ENCODE data around the gene NAALADL2.
A peak's percentile ranks its signal among the peaks of the same experiment; 100 is the strongest.

NAALADL2 gene

GRCh38 chr3:175571096-175571495 lies 712.0 kb downstream of the NAALADL2 start:
- TF ChIP-seq TEAD4 (IDR thresholded peaks at IDR 0.05) (no peak), EP300 (IDR thresholded peaks at IDR 0.05; ENCODE audit: borderline replicate concordance) (no peak), USF1 (IDR thresholded peaks at IDR 0.05) (no peak), TCF12 (IDR thresholded peaks at IDR 0.05; ENCODE audit: low read depth) (no peak)

DNA sequence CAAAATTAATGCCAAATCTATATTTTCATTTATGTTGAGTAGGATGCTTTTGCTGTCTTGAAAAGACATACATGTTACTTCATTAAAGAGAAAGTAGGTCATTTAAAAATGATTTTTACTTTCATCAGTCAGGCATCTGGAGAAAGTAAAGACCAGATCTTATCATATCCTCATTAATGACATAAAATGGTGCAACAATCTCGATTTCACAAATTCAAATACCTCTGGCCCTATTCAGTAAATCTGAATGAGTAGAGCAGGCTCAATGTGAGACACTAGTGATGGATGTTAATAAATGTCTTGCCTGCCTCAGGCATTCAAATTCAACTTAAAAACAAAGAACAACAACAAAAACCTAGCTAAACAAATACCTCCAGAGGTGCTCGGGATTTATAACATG lies 714.1 kb downstream of the NAALADL2 start:
- TF ChIP-seq CEBPB (IDR thresholded peaks at IDR 0.05): no peak
- TF ChIP-seq ZBTB7A (IDR thresholded peaks at IDR 0.05; ENCODE audit: low read depth): no peak
- no peak for TF ChIP-seq USF1 (IDR thresholded peaks at IDR 0.05)
- TF ChIP-seq, protein P1, sequence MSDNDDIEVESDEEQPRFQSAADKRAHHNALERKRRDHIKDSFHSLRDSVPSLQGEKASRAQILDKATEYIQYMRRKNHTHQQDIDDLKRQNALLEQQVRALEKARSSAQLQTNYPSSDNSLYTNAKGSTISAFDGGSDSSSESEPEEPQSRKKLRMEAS (IDR thresholded peaks at IDR 0.05): no peak
- no peak for TF ChIP-seq NFIC (IDR thresholded peaks at IDR 0.05)
- no peak for TF ChIP-seq TCF12 (IDR thresholded peaks at IDR 0.05; ENCODE audit: low read depth)
- no peak for TF ChIP-seq FOXM1 (IDR thresholded peaks at IDR 0.05; ENCODE audit: borderline replicate concordance, low read depth)
- no peak for TF ChIP-seq TAF1 (IDR thresholded peaks at IDR 0.05; ENCODE audit: low read depth)
- TF ChIP-seq RAD21 (IDR thresholded peaks at IDR 0.05; ENCODE audit: low read depth): no peak
- no peak for TF ChIP-seq REST (IDR thresholded peaks at IDR 0.05; ENCODE audit: low read depth)

DNA sequence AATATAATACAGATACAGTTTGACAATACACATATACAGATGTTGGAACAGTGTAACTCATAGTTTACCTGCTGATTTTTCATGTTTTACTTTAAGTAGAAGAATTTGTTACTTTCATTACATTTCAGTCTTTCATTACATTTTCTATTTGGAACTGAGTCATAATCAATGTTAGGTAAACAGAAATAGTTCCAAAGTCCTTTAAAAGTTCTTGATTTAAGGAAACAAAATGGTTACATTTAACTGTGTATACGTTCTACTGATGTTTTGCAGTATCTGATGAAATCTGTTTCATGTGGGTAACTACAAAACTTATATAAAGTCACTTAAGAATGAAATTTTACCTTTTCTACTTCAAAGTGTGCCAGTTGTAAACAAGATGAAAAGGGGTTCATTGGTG lies 721.2 kb downstream of the NAALADL2 start:
- TF ChIP-seq FOXM1 (IDR thresholded peaks at IDR 0.05; ENCODE audit: borderline replicate concordance, low read depth) (no peak), EP300 (IDR thresholded peaks at IDR 0.05; ENCODE audit: borderline replicate concordance) (no peak), CEBPB (IDR thresholded peaks at IDR 0.05) (no peak), CREB1 (IDR thresholded peaks at IDR 0.05; ENCODE audit: low read depth) (no peak), TAF1 (IDR thresholded peaks at IDR 0.05; ENCODE audit: low read depth) (no peak), REST (IDR thresholded peaks at IDR 0.05; ENCODE audit: low read depth) (no peak), TCF12 (IDR thresholded peaks at IDR 0.05; ENCODE audit: low read depth) (no peak), ZBTB7A (IDR thresholded peaks at IDR 0.05; ENCODE audit: low read depth) (no peak), NFIC (IDR thresholded peaks at IDR 0.05) (no peak), TEAD4 (IDR thresholded peaks at IDR 0.05) (no peak), USF1 (IDR thresholded peaks at IDR 0.05) (no peak), EGR1 (IDR thresholded peaks at IDR 0.05) (no peak), YY1 (IDR thresholded peaks at IDR 0.05; ENCODE audit: low read depth) (no peak), RAD21 (IDR thresholded peaks at IDR 0.05; ENCODE audit: low read depth) (no peak)
- TF ChIP-seq, protein P1 (IDR thresholded peaks at IDR 0.05): no peak

GRCh38 chr3:175585898-175586297 lies 726.8 kb downstream of the NAALADL2 start:
- TF ChIP-seq TCF12 (IDR thresholded peaks at IDR 0.05; ENCODE audit: low read depth) (no peak), EP300 (IDR thresholded peaks at IDR 0.05; ENCODE audit: borderline replicate concordance) (no peak), TEAD4 (IDR thresholded peaks at IDR 0.05) (no peak), FOXM1 (IDR thresholded peaks at IDR 0.05; ENCODE audit: borderline replicate concordance, low read depth) (no peak), TAF1 (IDR thresholded peaks at IDR 0.05; ENCODE audit: low read depth) (no peak), ZBTB7A (IDR thresholded peaks at IDR 0.05; ENCODE audit: low read depth) (no peak)

- no peak for TF ChIP-seq RAD21 (IDR thresholded peaks at IDR 0.05; ENCODE audit: low read depth)
- peak; percentile 91 for TF ChIP-seq EP300 (IDR thresholded peaks at IDR 0.05; ENCODE audit: borderline replicate concordance)
- TF ChIP-seq REST (IDR thresholded peaks at IDR 0.05; ENCODE audit: low read depth): no peak
- TF ChIP-seq USF1 (IDR thresholded peaks at IDR 0.05): no peak
- peak; percentile 75 for TF ChIP-seq NFIC (IDR thresholded peaks at IDR 0.05)
- TF ChIP-seq YY1 (IDR thresholded peaks at IDR 0.05; ENCODE audit: low read depth): no peak
- 0 out of 2 replicates have a peak, but pooled peaks have one; percentile 11 for TF ChIP-seq CEBPB (IDR thresholded peaks at IDR 0.05)
- peak; percentile 82 for TF ChIP-seq TEAD4 (IDR thresholded peaks at IDR 0.05)
- TF ChIP-seq, protein P1 (IDR thresholded peaks at IDR 0.05): no peak; the same call in 1 of the 2 replicates
- TF ChIP-seq EGR1 (IDR thresholded peaks at IDR 0.05): 0 out of 2 replicates have a peak, but pooled peaks have one; percentile 12
- peak; percentile 59; the same call in 1 of the 2 replicates for TF ChIP-seq FOXM1 (IDR thresholded peaks at IDR 0.05; ENCODE audit: borderline replicate concordance, low read depth)
- TF ChIP-seq ZBTB7A (IDR thresholded peaks at IDR 0.05; ENCODE audit: low read depth): 0 out of 2 replicates have a peak, but pooled peaks have one; percentile 32
- peak; percentile 85 for TF ChIP-seq TCF12 (IDR thresholded peaks at IDR 0.05; ENCODE audit: low read depth)
- TF ChIP-seq TAF1 (IDR thresholded peaks at IDR 0.05; ENCODE audit: low read depth): no peak
- TF ChIP-seq CREB1 (IDR thresholded peaks at IDR 0.05; ENCODE audit: low read depth): no peak
Measured at GRCh38 chr3:175590745-175591144, 731.6 kb downstream of the NAALADL2 start.
